Measurements from ENCODE around the gene FSIP1.

DNA sequence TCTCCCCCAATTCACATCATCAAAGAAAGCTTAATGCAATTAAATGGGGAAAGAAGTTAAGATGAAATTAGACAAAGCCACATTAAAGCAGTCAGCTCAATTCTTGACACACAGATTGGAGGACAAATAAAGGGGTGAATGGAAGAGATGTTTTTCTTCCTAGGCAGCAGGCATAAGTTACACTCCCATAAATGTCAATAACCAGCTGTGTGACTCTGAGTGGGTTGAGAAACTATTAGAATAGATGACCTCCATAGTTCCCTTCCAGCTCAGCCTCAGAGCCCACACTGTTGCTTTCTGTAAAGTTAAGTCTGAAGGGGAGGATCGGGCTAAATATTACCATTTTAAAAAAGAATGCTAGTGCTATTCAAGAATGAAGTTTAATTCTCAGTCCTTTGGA lies 130.8 kb downstream of the FSIP1 start:
- no peak for TF ChIP-seq CTCF (IDR thresholded peaks at IDR 0.05)
- no peak for TF ChIP-seq EP300 (IDR thresholded peaks at IDR 0.05; ENCODE audit: low read depth)
